ENCODE data around the gene C2orf42. TPM values are rescaled to one million over a fixed set of nuclear protein-coding genes. Genes with fewer than 3 reads are reported as not detected.

C2orf42 gene
- total RNA-seq, 1 experiment from 2014 or later, result 15.3 TPM

- ChIA-PET POLR2A (ENCODE audit: low non-redundant PET) (no interaction called here), CTCF (interaction anchor here (0.5 to 1.1 kb wide), 3 partner anchors 18 to 418 kb away, joined by 3 to 6 read pairs (median 4); partner anchors contain the start of gene MXD1)
- BruUV-seq (replicated peaks), result TSS peak; percentile 100
- Histone ChIP-seq H3K27ac (ENCODE audit: low read depth, low read length, poor library complexity, severe bottlenecking) (peak overlapping the region; percentile 97), H3K27me3 (replicated peaks; ENCODE audit: insufficient read depth, low read depth, low read length, poor library complexity) (no peaks in the 10 kb centered on the region), H3K36me3 (ENCODE audit: insufficient read depth, low read length, poor library complexity, severe bottlenecking) (no peaks in the 10 kb centered on the region), H3K4me1 (ENCODE audit: insufficient read depth, low read length, poor library complexity, severe bottlenecking) (peaks cover 9% of the 10 kb centered on the region), H3K9me3 (ENCODE audit: low read depth, low read length, poor library complexity, severe bottlenecking) (no peaks in the 10 kb centered on the region), H3K4me3 (ENCODE audit: low read depth, low read length, poor library complexity, severe bottlenecking) (peak overlapping the region; percentile 62)
- DNase-seq (ENCODE audit: low spot score), result peak; percentile 100
- intact Hi-C loops (cut with micrococcal nuclease; ENCODE audit: unreplicated experiment), result loop anchor here (1.0 to 2.0 kb wide), 2 partner anchors 56 to 228 kb away; partner anchors contain the start of gene PCBP1
- no peak for TF ChIP-seq EZH2 (IDR thresholded peaks at IDR 0.05; ENCODE audit: borderline replicate concordance, low read depth, low read length, poor library complexity, severe bottlenecking)
- TF ChIP-seq, protein P1, sequence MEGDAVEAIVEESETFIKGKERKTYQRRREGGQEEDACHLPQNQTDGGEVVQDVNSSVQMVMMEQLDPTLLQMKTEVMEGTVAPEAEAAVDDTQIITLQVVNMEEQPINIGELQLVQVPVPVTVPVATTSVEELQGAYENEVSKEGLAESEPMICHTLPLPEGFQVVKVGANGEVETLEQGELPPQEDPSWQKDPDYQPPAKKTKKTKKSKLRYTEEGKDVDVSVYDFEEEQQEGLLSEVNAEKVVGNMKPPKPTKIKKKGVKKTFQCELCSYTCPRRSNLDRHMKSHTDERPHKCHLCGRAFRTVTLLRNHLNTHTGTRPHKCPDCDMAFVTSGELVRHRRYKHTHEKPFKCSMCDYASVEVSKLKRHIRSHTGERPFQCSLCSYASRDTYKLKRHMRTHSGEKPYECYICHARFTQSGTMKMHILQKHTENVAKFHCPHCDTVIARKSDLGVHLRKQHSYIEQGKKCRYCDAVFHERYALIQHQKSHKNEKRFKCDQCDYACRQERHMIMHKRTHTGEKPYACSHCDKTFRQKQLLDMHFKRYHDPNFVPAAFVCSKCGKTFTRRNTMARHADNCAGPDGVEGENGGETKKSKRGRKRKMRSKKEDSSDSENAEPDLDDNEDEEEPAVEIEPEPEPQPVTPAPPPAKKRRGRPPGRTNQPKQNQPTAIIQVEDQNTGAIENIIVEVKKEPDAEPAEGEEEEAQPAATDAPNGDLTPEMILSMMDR (conservative IDR thresholded peaks at IDR 0.05; ENCODE audit: low read depth, low read length), result peak; percentile 98
Measured at GRCh38 chr2:70142590-70143313, 48.1 kb downstream of the C2orf42 start.

DNA sequence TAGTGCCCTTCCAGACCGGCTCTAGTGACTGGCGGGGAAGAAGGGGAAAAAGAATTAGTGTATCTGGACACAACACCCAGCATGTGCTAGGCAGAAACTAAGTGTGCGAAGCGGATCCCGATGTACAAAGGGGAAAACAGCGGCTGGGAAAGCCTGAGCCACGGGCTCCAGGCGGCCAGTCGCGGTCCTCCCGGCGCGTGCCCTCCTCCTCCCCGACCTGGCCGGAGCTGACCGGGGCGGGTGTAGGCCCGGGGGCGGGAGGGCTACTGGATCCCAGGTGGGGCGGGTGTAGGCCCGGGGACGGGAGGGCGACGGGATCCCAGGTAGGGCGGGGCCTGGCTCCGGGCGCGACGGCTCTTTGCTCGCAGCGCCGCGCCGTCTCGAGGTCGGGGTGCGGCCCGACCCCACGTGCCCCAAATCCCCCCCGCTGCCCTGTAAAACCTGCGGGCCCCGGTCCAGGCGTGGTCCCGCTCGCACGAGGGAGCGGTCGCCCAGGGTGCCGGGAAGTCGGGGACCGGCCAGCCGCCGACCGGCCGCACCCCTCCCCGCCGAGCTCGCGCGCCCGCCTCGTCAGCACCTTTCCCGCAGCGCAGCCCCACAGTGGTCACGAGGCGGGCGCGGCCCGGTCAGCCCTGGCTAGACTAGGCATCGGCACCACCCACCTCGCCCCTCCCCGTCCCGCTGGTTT, 48.8 kb downstream of the C2orf42 start:
- no peaks in the 10 kb centered on the region for H3K27me3 ChIP-seq (replicated peaks; ENCODE audit: insufficient read depth, low read depth, low read length, poor library complexity)
- no TSS peak for BruUV-seq (replicated peaks)
- H3K36me3 ChIP-seq (ENCODE audit: insufficient read depth, low read length, poor library complexity, severe bottlenecking), result no peaks in the 10 kb centered on the region
- H3K4me3 ChIP-seq (ENCODE audit: low read depth, low read length, poor library complexity, severe bottlenecking), result peak overlapping the region; percentile 62
- POLR2A ChIA-PET (ENCODE audit: low non-redundant PET), result interaction anchor here (0.6 kb wide), 1 partner anchor 69 kb away, joined by 3 read pairs; no protein-coding TSS in a partner anchor
- H3K9me3 ChIP-seq (ENCODE audit: low read depth, low read length, poor library complexity, severe bottlenecking), result no peaks in the 10 kb centered on the region
- CTCF ChIA-PET, result interaction anchor here (0.6 to 1.1 kb wide), 2 partner anchors 228 to 417 kb away, joined by 3 to 4 read pairs; partner anchors contain the start of gene MXD1
- TF ChIP-seq EZH2 (IDR thresholded peaks at IDR 0.05; ENCODE audit: borderline replicate concordance, low read depth, low read length, poor library complexity, severe bottlenecking), result no peak
- TF ChIP-seq, protein P1 (conservative IDR thresholded peaks at IDR 0.05; ENCODE audit: low read depth, low read length), result no peak
- H3K4me1 ChIP-seq (ENCODE audit: insufficient read depth, low read length, poor library complexity, severe bottlenecking), result peaks cover 9% of the 10 kb centered on the region
- intact Hi-C loops (cut with micrococcal nuclease; ENCODE audit: unreplicated experiment), result loop anchor here (1.0 to 2.0 kb wide), 2 partner anchors 55 to 228 kb away; partner anchors contain the start of gene PCBP1
- peak overlapping the region; percentile 97 for H3K27ac ChIP-seq (ENCODE audit: low read depth, low read length, poor library complexity, severe bottlenecking)
- DNase-seq (ENCODE audit: low spot score), result peak; percentile 44

DNA sequence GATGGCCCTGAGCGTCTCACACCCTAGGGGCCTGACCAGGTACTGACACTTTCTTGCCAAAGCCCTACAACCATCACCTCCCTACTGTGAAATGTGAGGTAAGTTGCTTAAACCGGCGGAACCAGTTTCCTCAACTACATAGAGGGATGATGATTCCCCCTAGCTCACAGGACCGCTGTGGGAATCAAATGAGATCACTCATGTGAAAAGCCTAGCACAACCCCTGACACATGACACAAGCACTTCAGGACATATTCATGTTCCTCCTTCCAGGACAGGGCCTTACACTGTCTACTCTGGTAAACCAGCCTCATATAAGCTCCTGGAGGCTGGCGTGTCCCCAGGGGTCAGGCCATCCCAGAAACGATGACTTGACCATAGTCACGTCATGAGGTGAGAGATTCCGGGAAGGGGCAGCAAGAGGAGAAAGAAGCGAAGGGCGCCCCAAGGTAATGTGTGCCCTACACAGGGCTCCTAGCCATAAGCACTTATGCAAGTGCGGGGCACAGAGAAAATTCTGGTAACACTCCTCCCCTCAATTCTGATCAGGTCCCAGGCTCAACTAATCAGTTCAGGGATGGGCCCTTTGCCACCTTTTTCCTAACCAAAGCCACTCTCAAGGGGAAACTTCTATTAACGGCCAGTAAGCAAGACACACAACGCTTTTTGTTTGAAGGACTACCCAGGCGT, 49.5 kb downstream of the C2orf42 start:
- ChIA-PET CTCF (no interaction called here), POLR2A (ENCODE audit: low non-redundant PET) (interaction anchor here (0.6 kb wide), 1 partner anchor 70 kb away, joined by 3 read pairs; no protein-coding TSS in a partner anchor)
- intact Hi-C loops (cut with micrococcal nuclease; ENCODE audit: unreplicated experiment), result no loop called here
- H3K36me3 ChIP-seq (ENCODE audit: insufficient read depth, low read length, poor library complexity, severe bottlenecking), result no peaks in the 10 kb centered on the region
- peak; percentile 53 for DNase-seq (ENCODE audit: low spot score)
- H3K4me1 ChIP-seq (ENCODE audit: insufficient read depth, low read length, poor library complexity, severe bottlenecking), result peaks cover 9% of the 10 kb centered on the region
- peak overlapping the region; percentile 97 for H3K27ac ChIP-seq (ENCODE audit: low read depth, low read length, poor library complexity, severe bottlenecking)
- no peak for TF ChIP-seq EZH2 (IDR thresholded peaks at IDR 0.05; ENCODE audit: borderline replicate concordance, low read depth, low read length, poor library complexity, severe bottlenecking)
- TF ChIP-seq, protein P1 (conservative IDR thresholded peaks at IDR 0.05; ENCODE audit: low read depth, low read length), result 0 out of 2 replicates have a peak, but pooled peaks have one; percentile 17
- H3K27me3 ChIP-seq (replicated peaks; ENCODE audit: insufficient read depth, low read depth, low read length, poor library complexity), result no peaks in the 10 kb centered on the region
- BruUV-seq (replicated peaks), result TSS peak; percentile 84
- no peaks in the 10 kb centered on the region for H3K9me3 ChIP-seq (ENCODE audit: low read depth, low read length, poor library complexity, severe bottlenecking)
- peak overlapping the region; percentile 62 for H3K4me3 ChIP-seq (ENCODE audit: low read depth, low read length, poor library complexity, severe bottlenecking)

All from A673 (cell line).